ENCODE results near the gene AGK. TPM values are rescaled to one million over a fixed set of nuclear protein-coding genes. Genes with fewer than 3 reads are reported as not detected.
"Not testable (repeated sequence)": the region's sequence is repeated elsewhere in the genome, so short reads cannot be mapped to it uniquely, and the experiment has no call there.

The AGK gene
- total RNA-seq, 4 donors from 2014 or later = 15.3 to 42.7 (median 19.4) TPM

DNA sequence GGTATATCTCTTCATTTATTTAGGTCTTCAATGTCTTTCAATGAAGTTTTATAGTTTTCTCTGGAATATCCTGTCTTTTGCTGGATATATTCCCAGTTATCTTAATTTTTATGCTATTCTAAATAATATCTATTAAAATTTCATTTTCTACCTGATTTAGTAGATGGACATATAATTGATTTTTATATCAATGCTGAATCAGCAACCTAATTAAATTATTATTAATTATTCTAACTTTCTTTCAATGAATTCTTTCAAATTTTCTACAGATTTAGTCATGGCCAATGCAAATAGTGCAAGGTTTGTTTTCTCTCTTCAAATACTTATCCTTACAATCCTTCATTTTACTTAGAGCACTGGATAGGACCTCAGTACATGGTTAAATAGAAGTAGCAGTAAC, 94.0 kb downstream of the AGK start:
- TF ChIP-seq, protein P1, sequence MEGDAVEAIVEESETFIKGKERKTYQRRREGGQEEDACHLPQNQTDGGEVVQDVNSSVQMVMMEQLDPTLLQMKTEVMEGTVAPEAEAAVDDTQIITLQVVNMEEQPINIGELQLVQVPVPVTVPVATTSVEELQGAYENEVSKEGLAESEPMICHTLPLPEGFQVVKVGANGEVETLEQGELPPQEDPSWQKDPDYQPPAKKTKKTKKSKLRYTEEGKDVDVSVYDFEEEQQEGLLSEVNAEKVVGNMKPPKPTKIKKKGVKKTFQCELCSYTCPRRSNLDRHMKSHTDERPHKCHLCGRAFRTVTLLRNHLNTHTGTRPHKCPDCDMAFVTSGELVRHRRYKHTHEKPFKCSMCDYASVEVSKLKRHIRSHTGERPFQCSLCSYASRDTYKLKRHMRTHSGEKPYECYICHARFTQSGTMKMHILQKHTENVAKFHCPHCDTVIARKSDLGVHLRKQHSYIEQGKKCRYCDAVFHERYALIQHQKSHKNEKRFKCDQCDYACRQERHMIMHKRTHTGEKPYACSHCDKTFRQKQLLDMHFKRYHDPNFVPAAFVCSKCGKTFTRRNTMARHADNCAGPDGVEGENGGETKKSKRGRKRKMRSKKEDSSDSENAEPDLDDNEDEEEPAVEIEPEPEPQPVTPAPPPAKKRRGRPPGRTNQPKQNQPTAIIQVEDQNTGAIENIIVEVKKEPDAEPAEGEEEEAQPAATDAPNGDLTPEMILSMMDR (IDR thresholded peaks at IDR 0.05) = no peak
- TF ChIP-seq EP300 (IDR thresholded peaks at IDR 0.05) (no peak), POLR2A (IDR thresholded peaks at IDR 0.05) (no peak), POLR2AphosphoS5 (IDR thresholded peaks at IDR 0.05) (no peak)
- Histone ChIP-seq H3K9me3 (no peaks in the 10 kb centered on the region), H3K36me3 (peaks cover 23% of the 10 kb centered on the region), H3K4me3 (no peak overlapping the region), H3K27ac (no peak overlapping the region), H3K4me1 (peaks cover 7% of the 10 kb centered on the region), H3K27me3 (no peaks in the 10 kb centered on the region)
- no peak for DNase-seq (ENCODE audit: low spot score in 2 of 2)

DNA sequence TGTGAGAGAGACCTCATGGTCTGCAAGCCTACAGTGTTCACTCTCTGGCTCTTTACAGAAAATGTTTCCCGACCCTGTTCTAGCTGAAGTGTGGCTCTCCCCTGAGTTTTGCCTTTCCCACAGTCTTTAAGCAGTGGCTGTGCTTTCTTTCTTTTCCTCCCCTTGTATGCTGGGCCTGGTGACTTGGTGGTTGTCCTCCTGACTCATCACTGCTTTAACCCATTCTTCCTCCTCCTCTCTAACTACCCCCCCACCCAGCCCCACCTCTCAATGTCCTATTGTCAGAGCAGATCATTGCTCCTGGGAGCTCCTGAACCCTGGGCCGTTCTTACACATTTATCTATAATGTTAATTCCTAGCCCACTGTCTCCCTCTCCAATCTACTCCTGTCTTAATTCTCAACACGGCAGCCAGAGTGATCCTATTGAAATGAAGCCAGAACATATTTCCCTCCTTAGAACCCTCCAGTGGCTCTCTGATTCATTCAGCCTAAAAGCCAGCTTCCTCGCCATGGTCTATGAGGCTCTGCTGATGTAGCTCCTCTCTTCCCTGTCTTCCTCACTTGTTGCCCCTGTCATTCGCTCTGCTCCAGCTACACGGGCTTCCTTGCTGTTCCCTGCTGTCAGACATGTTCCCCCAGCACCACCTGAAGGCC, 95.7 kb downstream of the AGK start:
- H3K27ac ChIP-seq = no peak overlapping the region
- TF ChIP-seq POLR2A (IDR thresholded peaks at IDR 0.05) = no peak
- WGBS = 89% methylated on average over 6 of the region's 6 CpGs

DNA sequence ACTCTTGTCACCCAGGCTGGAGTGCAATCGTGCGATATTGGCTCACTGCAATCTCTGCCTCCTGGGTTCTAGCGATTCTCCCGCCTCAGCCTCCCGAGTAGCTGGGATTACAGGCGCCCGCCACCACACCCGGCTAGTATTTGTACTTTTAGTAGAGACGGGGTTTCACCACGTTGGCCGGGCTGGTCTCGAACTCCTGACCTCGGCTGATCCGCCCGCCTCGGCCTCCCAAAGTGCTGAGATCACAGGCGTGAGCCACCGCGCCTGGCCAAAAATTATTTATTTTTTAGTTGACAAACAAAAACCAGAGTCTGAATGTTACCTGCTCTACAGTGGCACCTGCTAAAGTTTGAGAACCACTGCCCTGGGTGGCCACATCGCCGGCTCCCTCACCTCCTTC, 96.5 kb downstream of the AGK start:
- not testable (repeated sequence) for H3K27ac ChIP-seq

More for the DNA sequence above, 95.7 kb downstream of the AGK start:
- no peaks in the 10 kb centered on the region for H3K9me3 ChIP-seq
- peaks cover 12% of the 10 kb centered on the region for H3K36me3 ChIP-seq
- H3K4me3 ChIP-seq = no peak overlapping the region
- peaks cover 10% of the 10 kb centered on the region for H3K4me1 ChIP-seq
- H3K27me3 ChIP-seq = no peaks in the 10 kb centered on the region
- DNase-seq (ENCODE audit: low spot score in 2 of 2) = no peak

DNA sequence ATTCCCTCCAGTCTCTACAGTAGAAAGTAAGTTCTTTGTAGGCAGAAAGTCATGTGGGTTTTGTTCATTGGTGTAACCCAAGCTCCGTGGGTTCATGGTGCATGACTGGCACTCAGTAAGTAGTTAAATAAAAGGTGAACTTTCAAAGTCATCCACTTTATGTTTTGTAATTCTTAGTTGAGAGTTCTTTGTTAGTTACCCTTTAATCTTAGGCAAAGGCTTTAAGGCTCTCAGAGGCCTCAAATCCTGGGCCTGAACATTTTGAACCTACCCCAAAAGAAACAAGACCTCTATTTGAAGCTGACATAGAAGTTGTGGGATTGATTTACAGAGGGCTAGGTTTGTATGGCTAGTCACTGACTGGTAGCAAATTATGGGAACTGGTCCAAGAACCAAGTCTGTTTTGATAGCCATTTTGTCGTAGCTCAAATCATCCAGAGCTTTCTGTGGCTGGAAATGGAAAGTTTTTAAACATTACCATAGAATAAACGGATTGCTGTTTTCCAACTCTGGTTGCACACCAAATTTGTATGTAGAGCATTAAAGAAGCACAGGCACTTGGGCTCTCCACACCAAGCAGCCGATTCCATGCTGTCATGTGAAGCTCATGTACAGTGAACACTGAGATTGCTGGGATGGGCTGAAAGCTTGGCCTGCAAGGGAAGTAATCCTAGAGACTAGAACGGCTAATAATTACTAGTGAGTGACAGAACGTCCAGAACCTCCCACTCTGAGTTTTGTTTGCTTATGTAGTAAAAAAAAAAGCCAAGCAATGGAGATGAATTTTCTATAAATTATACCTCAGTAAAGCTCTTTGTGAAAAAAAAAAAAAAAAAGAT, 97.3 kb downstream of the AGK start:
- TF ChIP-seq POLR2AphosphoS5 (IDR thresholded peaks at IDR 0.05) (no peak), EP300 (IDR thresholded peaks at IDR 0.05) (no peak), POLR2A (IDR thresholded peaks at IDR 0.05) (no peak)
- TF ChIP-seq, protein P1 (IDR thresholded peaks at IDR 0.05) = no peak
- Histone ChIP-seq H3K4me1 (peaks cover 10% of the 10 kb centered on the region), H3K27ac (no peak overlapping the region), H3K36me3 (peaks cover 13% of the 10 kb centered on the region), H3K4me3 (no peak overlapping the region), H3K9me3 (no peaks in the 10 kb centered on the region), H3K27me3 (no peaks in the 10 kb centered on the region)
- 82% methylated on average over 6 of the region's 6 CpGs for WGBS
- no peak for DNase-seq (ENCODE audit: low spot score in 2 of 2)

More for the DNA sequence above, 96.5 kb downstream of the AGK start:
- 96% methylated on average over 21 of the region's 21 CpGs for WGBS
- peaks cover 10% of the 10 kb centered on the region for H3K4me1 ChIP-seq
- DNase-seq (ENCODE audit: low spot score in 2 of 2); H3K4me3 ChIP-seq; H3K27me3 ChIP-seq; H3K9me3 ChIP-seq; H3K36me3 ChIP-seq: not testable (repeated sequence)

DNA sequence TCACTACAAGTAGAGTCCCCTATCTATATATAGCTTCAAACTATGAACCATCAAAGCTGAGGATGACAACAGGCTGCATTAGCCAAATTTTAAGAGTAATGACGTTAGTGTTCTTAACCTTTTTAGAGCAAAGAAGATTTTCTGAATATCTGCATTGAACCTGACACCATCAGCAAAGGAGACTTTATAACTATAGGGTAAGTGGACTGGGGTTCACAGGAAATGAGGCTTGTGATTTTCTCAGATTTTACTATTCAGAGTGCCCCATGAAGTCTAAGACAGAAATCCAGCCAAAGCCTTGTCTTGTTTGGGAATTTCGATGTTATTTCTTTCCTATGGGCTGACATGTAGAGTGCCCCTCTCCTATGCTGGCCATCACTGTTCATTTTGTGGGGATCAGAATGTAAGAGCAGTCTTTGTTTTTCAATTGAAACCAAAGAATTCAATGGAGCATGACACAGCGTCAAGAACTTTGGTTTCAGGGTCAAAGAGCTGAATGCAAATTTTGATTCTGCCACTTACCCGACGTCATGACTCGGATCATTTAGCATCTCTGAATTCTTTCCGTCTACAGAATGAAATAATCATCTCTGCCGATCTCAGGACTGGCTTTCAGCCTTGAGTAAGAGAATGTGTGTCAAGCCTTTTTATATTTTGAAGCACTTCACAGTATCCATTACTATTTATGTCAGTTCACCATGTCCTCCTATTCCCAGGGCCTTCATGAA, 98.1 kb downstream of the AGK start:
- H3K27ac ChIP-seq = no peak overlapping the region
- WGBS = 71% methylated on average over 8 of the region's 8 CpGs
- no peak overlapping the region for H3K4me3 ChIP-seq
- H3K36me3 ChIP-seq = peaks cover 13% of the 10 kb centered on the region
- H3K9me3 ChIP-seq = no peaks in the 10 kb centered on the region
- peaks cover 10% of the 10 kb centered on the region for H3K4me1 ChIP-seq
- no peak for DNase-seq (ENCODE audit: low spot score in 2 of 2)
- no peak for TF ChIP-seq EP300 (IDR thresholded peaks at IDR 0.05)
- TF ChIP-seq, protein P1 (IDR thresholded peaks at IDR 0.05) = no peak
- no peak for TF ChIP-seq POLR2A (IDR thresholded peaks at IDR 0.05)
- TF ChIP-seq POLR2AphosphoS5 (IDR thresholded peaks at IDR 0.05) = no peak
- H3K27me3 ChIP-seq = no peaks in the 10 kb centered on the region
